GM23338 (cell line): ENCODE results near the gene PBXIP1. TPM values are rescaled to one million over a fixed set of nuclear protein-coding genes. Genes with fewer than 3 reads are reported as not detected.

Experiments
- ATAC-seq: fragments of 200-7000 bp; cut with Tn5 transposase; 3 replicates; pipeline ENCODE4 v1.9.1; 2020
- DNase-seq: peaks from one replicate; pipeline ENCODE4 v3.0.0-alpha.2; 2015; ENCODE audit warnings: low spot score
- H2AFZ ChIP-seq: fragments of 200-600 bp; sonication (generic); 2 replicates; pipeline ENCODE4 v1.8.0; 2016; ENCODE audit warnings: antibody characterized with exemption, mild to moderate bottlenecking, moderate library complexity
- H3F3A ChIP-seq: fragments of 200-600 bp; sonication (generic); replicated peaks from 2 replicates; pipeline ENCODE4 v1.8.0; 2017; ENCODE audit warnings: antibody characterized with exemption, mixed run types, low read depth
- H3K27ac ChIP-seq: fragments of 200-600 bp; sonication (generic); 2 replicates; pipeline ENCODE4 v1.6.1; 2016; ENCODE audit warnings: low read depth
- H3K27me3 ChIP-seq: fragments of 200-600 bp; sonication (generic); 2 replicates; pipeline ENCODE4 v1.8.0; 2016; ENCODE audit warnings: mild to moderate bottlenecking, mixed run types, moderate library complexity; ENCODE audit not compliant: insufficient read depth
- H3K36me3 ChIP-seq: fragments of 200-600 bp; sonication (generic); 2 replicates; pipeline ENCODE4 v1.8.0; 2016; ENCODE audit warnings: mild to moderate bottlenecking; ENCODE audit not compliant: insufficient read depth
- H3K4me1 ChIP-seq: fragments of 200-600 bp; sonication (generic); 2 replicates; pipeline ENCODE4 v1.8.0; 2016; ENCODE audit warnings: mild to moderate bottlenecking, moderate library complexity; ENCODE audit not compliant: insufficient read depth
- H3K4me2 ChIP-seq: fragments of 200-600 bp; sonication (generic); 2 replicates; pipeline ENCODE4 v1.7.1; 2017; ENCODE audit warnings: mixed run types
- H3K4me3 ChIP-seq: fragments of 200-600 bp; sonication (generic); 2 replicates; pipeline ENCODE4 v1.6.1; 2016; ENCODE audit warnings: mixed run types
- H3K79me2 ChIP-seq: fragments of 200-600 bp; sonication (generic); replicated peaks from 2 replicates; pipeline ENCODE4 v1.8.0; 2017; ENCODE audit warnings: mild to moderate bottlenecking; ENCODE audit not compliant: insufficient read depth
- H3K9me2 ChIP-seq: fragments of 200-600 bp; sonication (generic); 2 replicates; pipeline ENCODE4 v1.8.0; 2017; ENCODE audit not compliant: insufficient read depth
- H4K20me1 ChIP-seq: fragments of 200-600 bp; sonication (generic); replicated peaks from 2 replicates; pipeline ENCODE4 v1.8.0; 2017; ENCODE audit warnings: mild to moderate bottlenecking; ENCODE audit not compliant: insufficient read depth
- H3K27ac Mint-ChIP-seq: 2 replicates; pipeline ENCODE4 v1.8.0; 2020; ENCODE audit warnings: inconsistent platforms, mild to moderate bottlenecking, moderate library complexity, mixed read lengths
- H3K27me3 Mint-ChIP-seq: 3 replicates; pipeline ENCODE4 v1.8.0; 2022; ENCODE audit warnings: low read depth, mild to moderate bottlenecking, moderate library complexity, mixed read lengths, inconsistent platforms; ENCODE audit not compliant: insufficient read depth, poor library complexity
- H3K36me3 Mint-ChIP-seq: 3 replicates; pipeline ENCODE4 v1.8.0; 2021; ENCODE audit warnings: low read depth, mild to moderate bottlenecking, inconsistent platforms, moderate library complexity, mixed read lengths
- H3K4me1 Mint-ChIP-seq: 3 replicates; pipeline ENCODE4 v1.8.0; 2020; ENCODE audit warnings: mild to moderate bottlenecking, inconsistent platforms, mixed read lengths
- H3K4me3 Mint-ChIP-seq: 3 replicates; pipeline ENCODE4 v1.8.0; 2021; ENCODE audit warnings: moderate library complexity, mild to moderate bottlenecking, inconsistent platforms, mixed read lengths
- H3K9me3 Mint-ChIP-seq: 3 replicates; pipeline ENCODE4 v1.8.0; 2020; ENCODE audit warnings: moderate library complexity, mild to moderate bottlenecking, inconsistent platforms, mixed read lengths
- CTCF ChIP-seq, 2 experiments: fragments of 200-600 bp in 1 of 2; sonication (generic) in 1 of 2; conservative IDR thresholded peaks; 2 replicates each; pipeline versions ENCODE4 v1.5.1 to v1.6.1; 2016 to 2017; ENCODE audit warnings: antibody characterized with exemption in 2 of 2, low read depth in 2 of 2, mild to moderate bottlenecking in 2 of 2, moderate library complexity in 1 of 2
- NANOG ChIP-seq: IDR thresholded peaks from 2 replicates; pipeline ENCODE4 v1.6.1; 2016; ENCODE audit warnings: antibody characterized with exemption, borderline replicate concordance
- polyA plus RNA-seq: library from polyadenylated mRNA; unstranded; fragments of >200 nt; fragmentation: Nextera tagmentation; extraction: Ambion mirVana; gene quantifications from 2 replicates; pipeline ENCODE4 v1.2.1, GENCODE V29; 2016
- total RNA-seq: library from RNA; depleted of rRNA; stranded (reverse); fragments of >200 nt; shearing (Covaris generic); gene quantifications from 2 replicates; pipeline ENCODE4 v1.2.3, GENCODE V29; 2014
- TF ChIP-seq, protein P1 (sequence below): fragments of 250-450 bp; sonication (Bioruptor Pico); IDR thresholded peaks from 2 replicates; pipeline ENCODE4 v1.5.0; 2020; ENCODE audit warnings: mild to moderate bottlenecking, moderate library complexity

PBXIP1 gene
- total and polyA plus RNA-seq, 2 experiments from 2014 or later, result 7.0 to 31.8 TPM

DNA sequence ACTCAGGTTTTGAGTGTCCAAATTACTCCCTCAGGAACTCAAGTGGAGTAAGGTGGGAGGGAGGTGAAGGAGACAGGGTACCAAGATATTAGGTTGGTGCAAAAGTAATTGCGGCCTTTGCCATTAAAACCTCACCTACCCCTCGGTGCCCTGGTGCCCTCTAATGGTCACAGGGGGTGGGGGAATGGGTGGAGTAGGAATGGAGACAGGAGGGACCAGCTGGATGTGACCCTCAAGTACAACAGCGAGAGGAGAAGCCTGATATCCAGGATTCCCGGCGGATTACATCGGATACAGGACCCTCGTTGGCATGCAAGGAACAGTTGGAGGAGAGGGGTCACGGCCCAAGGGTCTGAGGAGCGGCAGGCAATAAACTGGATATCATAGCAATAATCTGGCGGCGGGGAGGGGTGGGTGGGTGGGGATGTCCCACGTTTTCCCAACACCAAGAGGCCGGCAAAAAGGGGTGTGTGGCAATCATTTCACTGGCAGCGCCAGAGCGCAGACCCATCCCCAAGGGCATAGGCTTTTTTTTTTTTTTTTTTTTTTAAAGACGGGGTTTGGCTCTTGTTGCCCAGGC, 42.4 kb upstream of the PBXIP1 start (continued):
- TF ChIP-seq CTCF (conservative IDR thresholded peaks at IDR 0.05; ENCODE audit: low read depth in 2 of 2), result peak; percentile 50 to 67

GRCh38 chr1:154996966-154997701, 41.2 kb upstream of the PBXIP1 start:
- Mint-ChIP-seq H3K4me3 (no peak overlapping the region; the same call in 2 of the 3 replicates), H3K9me3 (no peaks in the 10 kb centered on the region), H3K27me3 (peaks cover 24% of the 10 kb centered on the region), H3K36me3 (peaks cover 5% of the 10 kb centered on the region; the same call in 1 of the 3 replicates), H3K27ac (no peak overlapping the region), H3K4me1 (peaks cover 30% of the 10 kb centered on the region)
- Histone ChIP-seq H3K27ac (no peak overlapping the region), H3K4me2 (no peak overlapping the region), H3K4me3 (no peak overlapping the region), H3K36me3 (no peaks in the 10 kb centered on the region), H3K9me2 (no peaks in the 10 kb centered on the region), H3K27me3 (no peaks in the 10 kb centered on the region), H3K4me1 (peaks cover 5% of the 10 kb centered on the region; the same call in 1 of the 2 replicates), H3F3A (peaks cover 26% of the 10 kb centered on the region), H4K20me1 (no peaks in the 10 kb centered on the region), H3K79me2 (no peaks in the 10 kb centered on the region), H2AFZ (no peak overlapping the region)
- TF ChIP-seq NANOG, result no peak
- TF ChIP-seq, protein P1, sequence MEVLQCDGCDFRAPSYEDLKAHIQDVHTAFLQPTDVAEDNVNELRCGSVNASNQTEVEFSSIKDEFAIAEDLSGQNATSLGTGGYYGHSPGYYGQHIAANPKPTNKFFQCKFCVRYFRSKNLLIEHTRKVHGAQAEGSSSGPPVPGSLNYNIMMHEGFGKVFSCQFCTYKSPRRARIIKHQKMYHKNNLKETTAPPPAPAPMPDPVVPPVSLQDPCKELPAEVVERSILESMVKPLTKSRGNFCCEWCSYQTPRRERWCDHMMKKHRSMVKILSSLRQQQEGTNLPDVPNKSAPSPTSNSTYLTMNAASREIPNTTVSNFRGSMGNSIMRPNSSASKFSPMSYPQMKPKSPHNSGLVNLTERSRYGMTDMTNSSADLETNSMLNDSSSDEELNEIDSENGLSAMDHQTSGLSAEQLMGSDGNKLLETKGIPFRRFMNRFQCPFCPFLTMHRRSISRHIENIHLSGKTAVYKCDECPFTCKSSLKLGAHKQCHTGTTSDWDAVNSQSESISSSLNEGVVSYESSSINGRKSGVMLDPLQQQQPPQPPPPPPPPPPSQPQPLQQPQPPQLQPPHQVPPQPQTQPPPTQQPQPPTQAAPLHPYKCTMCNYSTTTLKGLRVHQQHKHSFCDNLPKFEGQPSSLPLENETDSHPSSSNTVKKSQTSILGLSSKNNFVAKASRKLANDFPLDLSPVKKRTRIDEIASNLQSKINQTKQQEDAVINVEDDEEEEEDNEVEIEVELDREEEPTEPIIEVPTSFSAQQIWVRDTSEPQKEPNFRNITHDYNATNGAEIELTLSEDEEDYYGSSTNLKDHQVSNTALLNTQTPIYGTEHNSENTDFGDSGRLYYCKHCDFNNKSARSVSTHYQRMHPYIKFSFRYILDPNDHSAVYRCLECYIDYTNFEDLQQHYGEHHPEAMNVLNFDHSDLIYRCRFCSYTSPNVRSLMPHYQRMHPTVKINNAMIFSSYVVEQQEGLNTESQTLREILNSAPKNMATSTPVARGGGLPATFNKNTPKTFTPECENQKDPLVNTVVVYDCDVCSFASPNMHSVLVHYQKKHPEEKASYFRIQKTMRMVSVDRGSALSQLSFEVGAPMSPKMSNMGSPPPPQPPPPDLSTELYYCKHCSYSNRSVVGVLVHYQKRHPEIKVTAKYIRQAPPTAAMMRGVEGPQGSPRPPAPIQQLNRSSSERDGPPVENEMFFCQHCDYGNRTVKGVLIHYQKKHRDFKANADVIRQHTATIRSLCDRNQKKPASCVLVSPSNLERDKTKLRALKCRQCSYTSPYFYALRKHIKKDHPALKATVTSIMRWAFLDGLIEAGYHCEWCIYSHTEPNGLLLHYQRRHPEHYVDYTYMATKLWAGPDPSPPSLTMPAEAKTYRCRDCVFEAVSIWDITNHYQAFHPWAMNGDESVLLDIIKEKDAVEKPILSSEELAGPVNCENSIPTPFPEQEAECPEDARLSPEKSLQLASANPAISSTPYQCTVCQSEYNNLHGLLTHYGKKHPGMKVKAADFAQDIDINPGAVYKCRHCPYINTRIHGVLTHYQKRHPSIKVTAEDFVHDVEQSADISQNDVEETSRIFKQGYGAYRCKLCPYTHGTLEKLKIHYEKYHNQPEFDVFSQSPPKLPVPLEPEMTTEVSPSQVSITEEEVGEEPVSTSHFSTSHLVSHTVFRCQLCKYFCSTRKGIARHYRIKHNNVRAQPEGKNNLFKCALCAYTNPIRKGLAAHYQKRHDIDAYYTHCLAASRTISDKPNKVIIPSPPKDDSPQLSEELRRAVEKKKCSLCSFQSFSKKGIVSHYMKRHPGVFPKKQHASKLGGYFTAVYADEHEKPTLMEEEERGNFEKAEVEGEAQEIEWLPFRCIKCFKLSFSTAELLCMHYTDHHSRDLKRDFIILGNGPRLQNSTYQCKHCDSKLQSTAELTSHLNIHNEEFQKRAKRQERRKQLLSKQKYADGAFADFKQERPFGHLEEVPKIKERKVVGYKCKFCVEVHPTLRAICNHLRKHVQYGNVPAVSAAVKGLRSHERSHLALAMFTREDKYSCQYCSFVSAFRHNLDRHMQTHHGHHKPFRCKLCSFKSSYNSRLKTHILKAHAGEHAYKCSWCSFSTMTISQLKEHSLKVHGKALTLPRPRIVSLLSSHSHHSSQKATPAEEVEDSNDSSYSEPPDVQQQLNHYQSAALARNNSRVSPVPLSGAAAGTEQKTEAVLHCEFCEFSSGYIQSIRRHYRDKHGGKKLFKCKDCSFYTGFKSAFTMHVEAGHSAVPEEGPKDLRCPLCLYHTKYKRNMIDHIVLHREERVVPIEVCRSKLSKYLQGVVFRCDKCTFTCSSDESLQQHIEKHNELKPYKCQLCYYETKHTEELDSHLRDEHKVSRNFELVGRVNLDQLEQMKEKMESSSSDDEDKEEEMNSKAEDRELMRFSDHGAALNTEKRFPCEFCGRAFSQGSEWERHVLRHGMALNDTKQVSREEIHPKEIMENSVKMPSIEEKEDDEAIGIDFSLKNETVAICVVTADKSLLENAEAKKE, result no peak
- no peak for DNase-seq
- no peak for ATAC-seq
